Heart right ventricle (tissue), 16 donors: ENCODE results near the gene PTPRD. TPM values are rescaled to one million over a fixed set of nuclear protein-coding genes. Genes with fewer than 3 reads are reported as not detected.

ENCODE experiments used
- ATAC-seq, 8 donors: fragments of 200-7000 bp; cut with Tn5 transposase; one replicate each; pipeline ENCODE4 v1.9.1; 2020; ENCODE audit warnings: mild to moderate bottlenecking in 8 of 8, moderate library complexity in 8 of 8, moderate number of reproducible peaks in 1 of 8
- DNase-seq, 2 donors: peaks; one replicate each; pipeline ENCODE4 v3.0.0-alpha.2; 2020
- H3K27ac ChIP-seq, 10 donors: fragments of 200-600 bp; sonication (generic) in 2 of 10; one replicate each; pipeline versions ENCODE4 v1.5.0 to v1.8.0; 2020 to 2022; ENCODE audit warnings: mild to moderate bottlenecking in 3 of 10
- H3K27me3 ChIP-seq, 7 donors: fragments of 200-600 bp; one replicate each; pipeline ENCODE4 v1.8.0; 2021 to 2022; ENCODE audit warnings: mild to moderate bottlenecking in 2 of 7
- H3K36me3 ChIP-seq, 9 donors: fragments of 200-600 bp; sonication (generic) in 1 of 9; one replicate each; pipeline versions ENCODE4 v1.5.0 to v1.8.0; 2020 to 2022; ENCODE audit warnings: mild to moderate bottlenecking in 2 of 9
- H3K4me1 ChIP-seq, 9 donors: fragments of 200-600 bp; sonication (generic) in 1 of 9; one replicate each; pipeline versions ENCODE4 v1.5.0 to v1.8.0; 2020 to 2022; ENCODE audit warnings: mild to moderate bottlenecking in 4 of 9
- H3K4me3 ChIP-seq, 10 donors: fragments of 200-600 bp; sonication (generic) in 2 of 10; one replicate each; pipeline versions ENCODE4 v1.5.0 to v1.8.0; 2020 to 2022; ENCODE audit warnings: mild to moderate bottlenecking in 7 of 10, moderate library complexity in 2 of 10
- H3K9me3 ChIP-seq, 11 donors: fragments of 200-600 bp in 10 of 11; sonication (generic) in 2 of 11; one replicate each; pipeline versions ENCODE4 v1.5.0 to v1.8.0; 2013 to 2022; ENCODE audit warnings: mild to moderate bottlenecking in 2 of 11, control low read depth in 1 of 11, moderate library complexity in 1 of 11
- WGBS, 2 donors: extraction: QIAGEN DNeasy Blood & Tissue Kit; methylation state at CpG; one replicate each; pipeline ENCODE4 v1.1.7; 2013; ENCODE audit warnings: inconsistent platforms in 1 of 2; 5-methylcytosine and 5-hydroxymethylcytosine counted together
- intact Hi-C, 10 donors: fragments of 100-400 bp; cut with DNase I; formaldehyde crosslinking; loops; one replicate each; pipeline versions ENCODE4 v1.11.1 to v1.14.2; 2022
- polyA plus RNA-seq, 2 donors: library from polyadenylated mRNA; stranded (reverse); fragments of 200-250 nt; gene quantifications; one replicate each; pipeline ENCODE4 v1.2.3, GENCODE V29; 2013
- total RNA-seq, 10 donors: library from RNA; stranded (reverse); fragmentation: NEBNext Ultra II Directional in 3 of 10; extraction: Animal tissue kit (Norgen Biotek cat#: 25700) in 3 of 10; gene quantifications; one replicate each; pipeline versions ENCODE4 v1.2.1 to v1.2.4, GENCODE V29; 2021 to 2023
- TF ChIP-seq, protein P1 (sequence below), 9 donors: fragments of 200-600 bp; sonication (generic) in 2 of 9; IDR thresholded peaks; one replicate each; pipeline versions ENCODE4 v1.5.0 to v1.8.0; 2021 to 2022; ENCODE audit warnings: antibody characterized with exemption in 9 of 9, mild to moderate bottlenecking in 5 of 9, moderate library complexity in 1 of 9
- donor health status: Arrhythmogenic right ventricular cardiomyopathy.
- donor health status: ischemic (EF 13 %, LVEDD 7.1; RV severe dilation, severe dysfunction).
- donor health status: healthy with polysubstance abuse.
- donor health status: DM: no; HTN: yes; CAD: no.
- donor health status: DM: no; HTN: no; CAD: no.
- donor health status: ischemic (EF 25% LVEDD 6.9; RV normal size, moderate dysfunction).
- donor health status: ischemic (EF 25% LVEDD 5.7; RV mildly dilated, moderate dysfunction).
- donor health status: healthy.
- donor health status: DM: yes; HTN: yes; CAD: no.
- donor health status: Ischemic cardiomyopathy.
- donor health status: ischemic (EF 35%, LVEDD 5.7; RV mildly dilated, moderate dysfunction).
- donor health status: nonischemic (EF 11% LVEDD 7.7; RV severe dilation, severe dysfunction).
- donor health status: DM: yes; HTN: yes; CAD: no.
- donor health status: PGD.
- donor health status: ischemic (EF 29% LVEDD 5.4; RV normal size, mild dysfunction).
- donor health status: nonischemic (EF 23%, LVEDD 6.1; RV moderate dilation, normal function).

The PTPRD gene
- total and polyA plus RNA-seq, 12 donors, result 1.4 to 25.2 (median 13.0) TPM

DNA sequence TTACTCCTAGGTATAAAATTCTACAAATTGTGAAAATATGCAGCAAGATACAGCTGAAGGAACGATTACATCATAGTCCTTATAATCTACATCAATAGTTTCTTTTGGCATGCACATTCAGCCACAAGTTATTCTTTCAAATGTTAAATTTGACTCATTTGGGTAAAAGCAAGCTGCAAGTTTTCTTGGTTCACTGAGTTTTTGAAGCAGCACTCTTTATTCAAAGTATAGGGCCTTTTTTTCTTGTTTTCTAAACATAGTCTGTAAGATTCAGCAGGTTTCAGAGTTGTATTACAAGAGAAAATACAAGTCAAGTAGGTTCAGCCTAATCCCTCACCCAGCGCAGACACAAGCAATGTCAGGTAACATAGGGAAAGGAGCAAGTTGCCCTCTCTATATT is 981.5 kb downstream of the PTPRD start:
- intact Hi-C loops, result no loop called here
- TF ChIP-seq, protein P1, sequence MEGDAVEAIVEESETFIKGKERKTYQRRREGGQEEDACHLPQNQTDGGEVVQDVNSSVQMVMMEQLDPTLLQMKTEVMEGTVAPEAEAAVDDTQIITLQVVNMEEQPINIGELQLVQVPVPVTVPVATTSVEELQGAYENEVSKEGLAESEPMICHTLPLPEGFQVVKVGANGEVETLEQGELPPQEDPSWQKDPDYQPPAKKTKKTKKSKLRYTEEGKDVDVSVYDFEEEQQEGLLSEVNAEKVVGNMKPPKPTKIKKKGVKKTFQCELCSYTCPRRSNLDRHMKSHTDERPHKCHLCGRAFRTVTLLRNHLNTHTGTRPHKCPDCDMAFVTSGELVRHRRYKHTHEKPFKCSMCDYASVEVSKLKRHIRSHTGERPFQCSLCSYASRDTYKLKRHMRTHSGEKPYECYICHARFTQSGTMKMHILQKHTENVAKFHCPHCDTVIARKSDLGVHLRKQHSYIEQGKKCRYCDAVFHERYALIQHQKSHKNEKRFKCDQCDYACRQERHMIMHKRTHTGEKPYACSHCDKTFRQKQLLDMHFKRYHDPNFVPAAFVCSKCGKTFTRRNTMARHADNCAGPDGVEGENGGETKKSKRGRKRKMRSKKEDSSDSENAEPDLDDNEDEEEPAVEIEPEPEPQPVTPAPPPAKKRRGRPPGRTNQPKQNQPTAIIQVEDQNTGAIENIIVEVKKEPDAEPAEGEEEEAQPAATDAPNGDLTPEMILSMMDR (IDR thresholded peaks at IDR 0.05), result no peak
- Histone ChIP-seq H3K9me3 (peaks cover 0 to 5% (median 0%) of the 10 kb centered on the region in 11 donors), H3K36me3 (no peaks in the 10 kb centered on the region), H3K27me3 (peaks cover 0 to 3% (median 0%) of the 10 kb centered on the region in 7 donors), H3K4me1 (no peaks in the 10 kb centered on the region), H3K4me3 (no peak overlapping the region), H3K27ac (no peak overlapping the region)
- DNase-seq (no peak), ATAC-seq (no peak)
- 59 to 73% methylated on average over 2 of the region's 2 CpGs for WGBS, 2 donors

DNA sequence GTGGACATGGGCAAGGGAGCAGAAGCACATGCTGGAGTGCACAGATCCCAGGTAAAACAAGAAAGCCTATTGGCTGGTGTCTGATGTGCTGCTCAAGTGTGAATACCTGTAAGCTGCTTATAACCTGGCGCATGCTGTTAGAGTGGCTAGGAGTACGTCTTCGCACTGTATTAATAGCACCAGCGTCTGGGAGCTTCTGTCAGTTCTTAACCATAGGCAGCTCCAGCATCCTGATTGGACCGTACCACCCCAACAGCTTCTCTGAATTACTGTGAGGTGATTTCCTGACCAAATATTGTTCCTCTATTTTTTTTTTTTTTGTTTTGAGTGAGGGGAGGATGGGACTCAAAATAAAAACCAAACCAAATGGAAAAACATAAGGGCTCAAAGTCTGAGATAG is 987.6 kb downstream of the PTPRD start:
- Histone ChIP-seq H3K36me3 (no peaks in the 10 kb centered on the region), H3K4me3 (no peak overlapping the region), H3K27ac (no peak overlapping the region), H3K9me3 (no peaks in the 10 kb centered on the region), H3K27me3 (peaks cover 0 to 3% (median 0%) of the 10 kb centered on the region in 7 donors), H3K4me1 (no peaks in the 10 kb centered on the region)
- 90 to 95% methylated on average over 5 of the region's 5 CpGs for WGBS, 2 donors
- TF ChIP-seq, protein P1 (IDR thresholded peaks at IDR 0.05), result no peak
- DNase-seq (no peak), ATAC-seq (no peak)
- intact Hi-C loops, result no loop called here

DNA sequence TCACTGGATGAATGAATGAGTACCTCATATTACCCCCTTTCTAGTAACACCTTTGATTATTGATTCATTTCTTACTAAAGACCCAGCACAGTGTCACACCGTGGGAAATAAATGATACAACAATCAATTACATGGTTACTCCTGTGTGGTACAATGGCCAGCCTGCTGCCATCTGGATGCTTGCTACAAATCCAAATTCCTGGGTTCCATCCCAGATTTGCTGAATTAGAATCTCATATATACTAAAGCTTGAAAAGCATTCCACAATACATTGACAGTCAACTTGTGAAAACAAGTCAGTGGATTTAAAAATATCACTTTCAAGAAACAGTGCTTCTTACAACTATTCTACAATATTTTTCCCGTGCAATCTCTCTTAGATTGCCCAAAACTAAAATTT is 989.3 kb downstream of the PTPRD start:
- no peaks in the 10 kb centered on the region for H3K36me3 ChIP-seq
- no peak overlapping the region for H3K4me3 ChIP-seq
- 65 to 68% methylated on average over 2 of the region's 2 CpGs for WGBS, 2 donors
- no peak for DNase-seq
- H3K27ac ChIP-seq, result no peak overlapping the region
- intact Hi-C loops, result no loop called here
- TF ChIP-seq, protein P1 (IDR thresholded peaks at IDR 0.05), result no peak
- no peaks in the 10 kb centered on the region for H3K9me3 ChIP-seq
- no peaks in the 10 kb centered on the region for H3K27me3 ChIP-seq
- no peak for ATAC-seq
- H3K4me1 ChIP-seq, result no peaks in the 10 kb centered on the region

GRCh38 chr9:9621355-9621940 is 991.4 kb downstream of the PTPRD start:
- no peaks in the 10 kb centered on the region for H3K27me3 ChIP-seq
- ATAC-seq (no peak), DNase-seq (no peak)
- no peaks in the 10 kb centered on the region for H3K9me3 ChIP-seq
- no peak overlapping the region for H3K4me3 ChIP-seq
- intact Hi-C loops, result no loop called here
- H3K27ac ChIP-seq, result no peak overlapping the region
- no peaks in the 10 kb centered on the region for H3K36me3 ChIP-seq
- 85 to 88% methylated on average over 5 of the region's 5 CpGs for WGBS, 2 donors
- H3K4me1 ChIP-seq, result no peaks in the 10 kb centered on the region
- TF ChIP-seq, protein P1 (IDR thresholded peaks at IDR 0.05), result no peak
